Stimulated activated CD8-positive, alpha-beta memory T cell treated with anti-CD3 and anti-CD28 coated beads, Interleukin-15, amount 100 ng/mL, for 4 hours (primary cell): Measurements from ENCODE around the gene APOM.

Source experiments
- DNase-seq, 2 donors: peaks; one replicate each; pipeline ENCODE4 v3.0.0-alpha.2; 2020; ENCODE audit warnings: low read depth in 2 of 2

The APOM gene

DNA sequence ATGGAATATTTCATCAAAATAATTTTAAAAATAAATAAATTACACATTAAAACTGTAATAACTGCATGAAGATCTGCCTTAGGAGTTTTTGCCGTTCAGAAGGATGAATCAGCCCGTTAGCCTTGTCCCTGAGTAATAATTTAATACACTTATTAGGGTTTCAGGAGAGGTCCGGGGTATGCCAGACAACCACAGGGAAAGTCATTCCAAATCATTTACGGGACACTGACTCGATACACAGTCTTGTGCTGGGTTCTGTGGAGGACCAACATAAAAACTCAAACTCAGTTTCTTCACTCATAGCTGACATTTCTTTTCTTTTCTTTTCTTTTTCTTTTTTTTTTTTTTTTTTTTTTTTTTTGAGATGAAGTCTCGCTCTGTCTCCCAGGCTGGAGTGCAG, 50.2 kb downstream of the APOM start:
- no peak for DNase-seq

DNA sequence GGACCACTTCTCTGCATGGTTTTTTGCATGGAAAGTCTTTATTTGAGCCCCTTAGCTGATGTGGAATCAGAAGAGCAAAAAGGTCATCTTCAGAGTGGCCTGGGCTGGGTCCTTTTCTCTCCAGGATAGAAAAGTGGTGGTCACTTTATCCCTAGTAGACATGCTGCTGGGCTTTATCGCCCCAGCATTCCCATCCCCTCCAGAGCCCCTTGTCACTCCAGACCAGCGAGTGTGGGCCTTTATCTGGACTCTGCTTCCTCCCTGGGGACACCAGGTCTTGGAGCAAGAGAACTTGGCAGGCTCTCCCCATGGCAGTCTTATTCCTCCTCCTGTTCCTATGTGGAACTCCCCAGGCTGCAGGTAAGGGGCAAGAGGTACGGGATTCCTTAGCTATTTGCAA, 50.9 kb downstream of the APOM start, which contains the start of gene LY6G6F:
Gene LY6G6F (plus strand): TSS at position 268 of the 400 bp plus-strand sequence. CDS start 41 bp downstream, at position 309.
- no peak for DNase-seq

DNA sequence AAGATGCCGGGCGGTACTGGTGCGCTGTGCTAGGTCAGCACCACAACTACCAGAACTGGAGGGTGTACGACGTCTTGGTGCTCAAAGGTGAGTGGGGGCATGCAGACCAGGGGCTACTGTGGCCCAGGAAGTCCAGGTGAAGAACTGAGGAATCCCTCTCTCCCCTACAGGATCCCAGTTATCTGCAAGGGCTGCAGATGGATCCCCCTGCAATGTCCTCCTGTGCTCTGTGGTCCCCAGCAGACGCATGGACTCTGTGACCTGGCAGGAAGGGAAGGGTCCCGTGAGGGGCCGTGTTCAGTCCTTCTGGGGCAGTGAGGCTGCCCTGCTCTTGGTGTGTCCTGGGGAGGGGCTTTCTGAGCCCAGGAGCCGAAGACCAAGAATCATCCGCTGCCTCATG, 52.0 kb downstream of the APOM start:
- DNase-seq, result no peak
